Right lobe of liver (tissue), 4 donors: ENCODE measurements around the gene OOSP2.

Experiments used
- POLR2A ChIP-seq: fragments of 450-650 bp; IDR thresholded peaks from one replicate; pipeline ENCODE4 v1.6.1; 2017; ENCODE audit warnings: antibody characterized with exemption, mild to moderate bottlenecking
- TF ChIP-seq, protein P1 (sequence below), 4 donors: fragments of 200-600 bp in 3 of 4; fragments of 450-650 bp in 1 of 4; IDR thresholded peaks; one replicate each; pipeline versions ENCODE4 v1.5.1 to v1.8.0; 2016 to 2022; ENCODE audit warnings: antibody characterized with exemption in 4 of 4, mild to moderate bottlenecking in 2 of 4
- donor health status: DM: no; HTN: no; CAD: no.
- donor health status: DM: no; HTN: no; CAD: no.
- donor health status: DM: no; HTN: yes; CAD: no.

DNA sequence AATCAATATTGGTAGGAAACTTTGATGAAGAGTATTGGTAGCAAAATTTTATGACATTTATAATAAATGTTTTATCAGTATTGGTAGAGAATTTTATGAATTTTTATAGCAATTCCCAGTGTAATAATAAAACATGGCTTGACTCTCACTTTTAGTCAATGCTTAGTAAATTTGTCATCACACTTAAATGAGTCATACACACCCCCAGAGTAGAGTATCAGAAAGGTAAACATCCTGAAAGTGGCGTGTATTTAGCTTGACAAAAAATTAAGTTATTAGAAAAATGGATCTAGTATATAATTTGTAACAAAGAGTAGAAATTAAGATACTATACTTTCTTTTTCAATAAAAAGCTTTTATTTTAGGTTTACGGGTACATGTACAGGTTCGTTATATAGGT, 18.8 kb downstream of the OOSP2 start:
- TF ChIP-seq, protein P1, sequence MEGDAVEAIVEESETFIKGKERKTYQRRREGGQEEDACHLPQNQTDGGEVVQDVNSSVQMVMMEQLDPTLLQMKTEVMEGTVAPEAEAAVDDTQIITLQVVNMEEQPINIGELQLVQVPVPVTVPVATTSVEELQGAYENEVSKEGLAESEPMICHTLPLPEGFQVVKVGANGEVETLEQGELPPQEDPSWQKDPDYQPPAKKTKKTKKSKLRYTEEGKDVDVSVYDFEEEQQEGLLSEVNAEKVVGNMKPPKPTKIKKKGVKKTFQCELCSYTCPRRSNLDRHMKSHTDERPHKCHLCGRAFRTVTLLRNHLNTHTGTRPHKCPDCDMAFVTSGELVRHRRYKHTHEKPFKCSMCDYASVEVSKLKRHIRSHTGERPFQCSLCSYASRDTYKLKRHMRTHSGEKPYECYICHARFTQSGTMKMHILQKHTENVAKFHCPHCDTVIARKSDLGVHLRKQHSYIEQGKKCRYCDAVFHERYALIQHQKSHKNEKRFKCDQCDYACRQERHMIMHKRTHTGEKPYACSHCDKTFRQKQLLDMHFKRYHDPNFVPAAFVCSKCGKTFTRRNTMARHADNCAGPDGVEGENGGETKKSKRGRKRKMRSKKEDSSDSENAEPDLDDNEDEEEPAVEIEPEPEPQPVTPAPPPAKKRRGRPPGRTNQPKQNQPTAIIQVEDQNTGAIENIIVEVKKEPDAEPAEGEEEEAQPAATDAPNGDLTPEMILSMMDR (IDR thresholded peaks at IDR 0.05): no peak
- TF ChIP-seq POLR2A: no peak
